Hindlimb muscle (tissue), 1 donor: ENCODE results near the gene WIZ. TPM values are rescaled to one million over a fixed set of nuclear protein-coding genes. Genes with fewer than 3 reads are reported as not detected.
"Not testable (repeated sequence)": the region's sequence is repeated elsewhere in the genome, so short reads cannot be mapped to it uniquely, and the experiment has no call there.

Source experiments
- DNase-seq: peaks from one replicate; pipeline ENCODE4 v3.0.0-alpha.2; 2013
- polyA plus RNA-seq: library from polyadenylated mRNA; unstranded; fragments of 120-200 nt; gene quantifications from one replicate; pipeline ENCODE4 v1.2.1, GENCODE V29; 2013; ENCODE audit not compliant: insufficient read length

WIZ gene
- polyA plus RNA-seq, 1 donor, result 39.5 TPM

GRCh38 chr19:15428956-15429824 is 20.6 kb downstream of the WIZ start:
- no peak for DNase-seq

DNA sequence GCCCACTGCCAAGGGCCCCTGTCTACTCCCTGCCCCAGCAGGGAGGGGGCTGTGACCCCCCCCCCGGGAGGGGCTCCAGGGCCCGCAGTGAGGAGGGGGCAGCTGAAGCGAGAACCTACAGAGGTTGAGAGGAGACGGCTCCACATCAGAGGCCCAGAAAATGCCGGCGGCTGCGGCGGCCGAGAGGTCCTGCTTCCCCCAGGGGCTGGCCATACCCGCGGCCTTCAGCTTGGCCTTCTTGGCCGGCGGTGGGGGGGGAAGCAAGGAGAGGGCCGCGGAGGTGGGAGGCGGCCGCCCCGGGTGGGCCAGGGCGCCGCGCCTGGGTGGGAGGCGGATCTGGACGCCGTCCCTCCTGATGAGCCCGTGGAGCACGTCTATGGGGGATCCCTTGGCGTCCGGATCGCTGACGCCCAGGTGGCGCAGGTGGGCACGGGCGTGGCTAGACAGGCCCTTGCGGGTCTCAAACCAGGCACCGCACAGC is 21.7 kb downstream of the WIZ start:
- no peak for DNase-seq

DNA sequence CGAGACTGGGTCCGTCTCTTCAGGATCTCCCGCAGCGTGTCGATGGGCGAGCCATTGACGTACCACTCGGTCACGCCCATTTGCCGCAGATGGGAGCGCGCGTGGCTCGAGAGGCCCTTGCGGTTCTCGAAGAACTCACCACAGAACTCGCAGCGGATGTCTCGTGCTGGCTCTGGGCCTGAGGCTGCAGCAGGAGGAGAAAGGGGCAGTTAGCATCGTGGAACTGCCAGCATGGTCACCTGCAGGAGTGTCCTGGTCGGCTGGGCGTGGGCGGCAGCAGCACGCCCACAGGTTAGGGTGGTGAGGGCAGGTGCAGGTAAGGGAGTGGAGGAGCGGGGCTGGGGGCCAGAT is 22.4 kb downstream of the WIZ start:
- DNase-seq, result no peak

GRCh38 chr19:15426485-15427349 is 23.0 kb downstream of the WIZ start:
- no peak for DNase-seq

GRCh38 chr19:15425321-15425950 is 24.3 kb downstream of the WIZ start:
- DNase-seq, result no peak

GRCh38 chr19:15424692-15425272 is 25.0 kb downstream of the WIZ start:
- no peak for DNase-seq

- no peak for DNase-seq
Observed at GRCh38 chr19:15424121-15424520, 25.6 kb downstream of the WIZ start.

DNA sequence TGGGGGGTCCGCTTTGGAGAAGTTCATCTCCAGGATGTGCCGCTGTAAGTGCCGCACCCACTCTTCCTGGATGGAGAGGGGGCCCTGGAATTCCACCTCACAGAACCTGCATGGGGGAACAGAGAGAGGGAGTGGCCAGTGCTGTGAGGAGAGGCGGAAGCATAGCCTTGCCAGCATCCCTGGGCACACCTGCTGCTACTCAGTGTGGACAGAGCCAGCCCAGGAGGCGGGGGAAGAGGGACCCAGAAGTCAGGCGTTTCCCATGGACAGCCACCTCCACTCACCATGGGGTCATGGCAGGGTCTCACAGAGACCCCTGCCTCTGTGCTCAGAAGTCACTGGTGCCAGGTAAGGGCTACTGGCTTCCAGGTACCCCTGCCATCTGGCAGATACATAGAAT is 26.6 kb downstream of the WIZ start:
- no peak for DNase-seq

GRCh38 chr19:15422296-15423075 is 27.3 kb downstream of the WIZ start:
- DNase-seq, result no peak

- DNase-seq, result peak; percentile 56
Observed at GRCh38 chr19:15421721-15422260, 28.0 kb downstream of the WIZ start.

DNA sequence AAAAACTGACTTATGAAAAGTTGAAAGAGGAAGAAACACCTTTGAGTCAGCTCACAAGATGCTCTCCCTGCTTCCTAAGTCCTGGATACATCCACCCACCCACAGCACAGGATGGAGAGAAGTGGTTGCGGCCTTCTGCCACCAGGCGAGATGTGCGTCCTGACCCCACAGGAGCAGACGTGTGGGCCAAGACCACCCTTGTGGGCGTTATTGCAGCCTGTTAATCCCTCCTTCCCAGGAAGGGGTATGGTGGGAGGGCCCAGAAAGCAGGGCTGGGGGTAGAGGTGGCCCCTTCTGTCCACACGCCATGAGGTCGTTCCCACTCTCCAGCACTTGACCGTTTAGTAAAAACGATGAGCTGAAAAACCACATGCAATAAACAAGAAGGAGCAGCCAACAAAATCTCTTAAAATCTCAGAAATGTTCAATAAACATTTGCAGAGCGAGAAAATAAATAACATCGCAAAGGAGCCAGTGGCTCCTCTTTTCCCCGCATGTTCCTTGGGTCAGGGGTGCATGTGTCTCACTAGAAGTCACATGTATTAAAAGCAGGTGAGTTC is 28.5 kb downstream of the WIZ start:
- DNase-seq, result no peak

DNA sequence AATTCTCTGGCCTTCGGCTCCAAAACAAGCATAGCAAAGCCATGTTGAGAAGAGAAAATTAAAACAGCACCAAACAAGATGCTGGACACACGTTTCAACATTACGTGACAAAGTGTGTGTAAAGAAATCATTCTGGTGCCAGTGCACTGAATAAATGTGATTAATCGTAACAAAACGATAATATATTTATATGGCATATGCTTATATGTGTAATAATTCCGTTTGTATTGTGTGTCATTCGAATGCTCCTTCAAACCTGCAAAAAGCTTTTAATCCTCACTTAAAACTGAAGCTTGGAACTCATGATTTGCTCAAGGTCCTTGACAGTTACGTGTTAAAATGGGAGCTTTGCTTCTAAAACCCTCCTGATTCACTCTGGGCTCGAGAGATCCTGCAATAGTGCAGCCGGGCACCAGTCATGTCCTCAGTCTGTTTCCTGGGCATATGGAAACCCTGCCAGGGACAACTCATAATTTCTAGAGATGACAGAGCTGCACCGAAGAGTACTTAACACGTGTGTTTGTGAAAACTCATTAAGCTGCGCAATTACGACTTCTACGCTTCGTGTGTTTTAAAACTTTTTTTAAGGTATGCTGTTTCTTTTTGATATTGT is 30.2 kb downstream of the WIZ start:
- DNase-seq, result no peak

DNA sequence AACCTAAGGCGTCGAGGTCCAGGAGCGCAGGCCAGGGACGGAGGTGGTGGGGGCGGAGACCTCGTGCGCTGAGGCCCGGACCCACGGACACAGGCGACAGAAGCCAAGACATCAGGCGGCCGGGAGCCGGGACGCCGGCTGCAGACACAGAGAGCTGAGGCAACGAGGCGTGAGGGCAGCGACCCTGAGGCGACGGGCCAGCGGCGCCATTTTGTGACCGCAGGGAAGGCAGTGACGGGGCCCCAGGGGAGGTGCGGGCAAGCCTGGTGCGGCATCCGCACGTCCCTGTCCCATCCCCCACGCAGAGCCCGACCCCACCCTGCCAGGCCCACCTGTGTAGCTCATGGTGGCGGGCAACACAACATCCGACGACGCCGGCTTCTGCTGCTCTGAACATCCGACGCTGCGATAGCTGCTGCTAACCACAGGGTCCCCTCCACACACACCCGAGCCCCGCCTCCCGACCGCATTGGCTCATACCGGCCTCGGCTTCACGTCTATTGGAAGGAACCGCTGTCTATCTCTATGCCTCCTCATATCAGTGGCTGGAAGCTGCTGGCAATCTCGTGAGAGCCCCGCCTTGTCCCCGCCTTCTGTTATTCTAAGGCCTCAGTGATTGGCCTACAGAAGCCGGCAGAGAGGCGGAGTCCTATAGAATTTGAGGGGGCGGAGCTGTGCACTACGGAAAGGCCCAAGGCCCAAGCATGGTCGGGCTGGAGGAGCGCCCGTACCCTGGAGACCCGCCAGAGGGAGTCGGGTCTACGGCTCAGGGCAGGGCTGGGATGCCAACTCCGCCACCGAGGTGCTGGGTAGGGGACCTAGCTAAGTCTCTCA is 31.0 kb downstream of the WIZ start, which contains the start of gene AKAP8L:
AKAP8L (minus strand) TSS at position 410 of the 834 bp plus-strand sequence; CDS start at position 345, 65 bp downstream.
- peak; percentile 99 for DNase-seq

- DNase-seq, result peak; percentile 23
Observed at GRCh38 chr19:15418231-15418578, 31.6 kb downstream of the WIZ start.

DNA sequence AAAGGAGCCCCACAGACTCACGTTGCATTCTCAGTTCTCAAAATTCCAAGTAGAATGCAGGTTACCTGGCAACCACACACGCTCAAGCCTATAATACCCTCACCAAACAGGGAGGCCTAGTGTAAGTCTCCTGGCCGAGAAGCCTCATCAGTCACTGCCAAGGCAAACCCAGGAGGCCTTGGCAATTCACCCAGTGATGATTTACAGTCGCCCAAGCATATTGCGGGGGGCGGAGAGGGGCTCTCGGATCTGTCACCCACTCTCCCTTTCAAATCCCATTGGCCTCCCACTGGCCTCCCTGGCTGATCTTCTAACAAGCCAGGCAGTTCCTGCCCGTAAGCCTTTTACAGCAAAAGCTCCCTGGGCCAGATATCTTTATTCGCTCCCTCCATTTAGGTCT is 32.1 kb downstream of the WIZ start:
- DNase-seq, result no peak

GRCh38 chr19:15412832-15413231 is 36.9 kb downstream of the WIZ start:
- DNase-seq, result no peak

GRCh38 chr19:15411351-15411750 is 38.4 kb downstream of the WIZ start:
- not testable (repeated sequence) for DNase-seq

DNA sequence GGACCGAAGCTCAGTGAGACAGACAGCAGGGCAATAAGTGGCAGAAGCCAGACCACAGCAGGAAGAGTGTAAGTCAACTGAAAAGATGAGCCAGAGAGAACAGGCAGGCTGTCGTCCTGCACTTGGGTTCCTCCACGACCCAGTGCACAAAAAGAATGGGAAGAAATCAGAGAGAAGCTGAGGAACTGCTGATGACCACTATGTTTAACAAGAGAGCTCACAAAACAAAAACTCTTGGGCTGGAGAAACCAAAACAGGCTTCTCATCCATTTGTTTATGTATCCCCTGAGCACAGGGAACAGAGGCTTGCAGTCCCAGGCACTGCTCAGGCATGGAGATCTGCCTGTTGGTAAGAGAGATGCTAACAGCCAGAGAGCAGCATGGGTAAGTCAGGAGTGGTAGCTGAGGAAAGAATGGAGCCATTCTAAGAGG is 45.0 kb downstream of the WIZ start:
- no peak for DNase-seq

DNA sequence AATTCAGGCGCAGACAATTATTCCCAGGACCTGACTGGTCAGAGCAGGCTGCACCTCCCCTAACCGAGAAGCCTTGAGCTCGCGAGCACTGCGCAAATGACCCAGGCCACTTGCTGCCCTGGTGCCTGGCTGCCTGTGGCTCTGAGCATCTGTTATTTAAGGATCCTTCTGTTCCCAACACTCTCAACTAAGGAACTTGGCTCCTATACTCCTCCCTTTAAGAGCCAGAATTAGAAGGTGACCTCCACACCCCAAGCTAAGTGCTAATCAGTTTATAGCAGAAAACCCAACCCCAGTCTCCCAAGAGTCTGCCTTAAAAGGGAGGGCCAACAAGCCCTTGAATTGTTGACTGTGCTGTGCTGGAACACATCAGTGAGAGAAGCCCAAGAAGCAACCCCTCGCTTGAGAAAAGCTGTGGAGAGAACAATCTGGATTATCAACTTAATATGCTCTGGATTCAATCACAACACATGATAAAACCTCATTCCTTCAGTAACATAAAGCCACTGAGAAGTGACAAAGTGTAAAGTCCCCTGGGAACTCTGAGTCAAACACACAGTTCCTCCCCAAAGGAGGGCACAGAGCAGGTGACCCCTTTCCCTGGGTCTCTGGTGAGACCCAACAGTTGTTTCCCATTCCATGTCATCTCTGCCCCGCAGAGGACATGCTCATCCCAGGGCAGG is 45.5 kb downstream of the WIZ start:
- no peak for DNase-seq
